ENCODE results near the gene NUP205.
A peak's percentile ranks its signal among the peaks of the same experiment; 100 is the strongest.
"Not testable (repeated sequence)": the region's sequence is repeated elsewhere in the genome, so short reads cannot be mapped to it uniquely, and the experiment has no call there.

NUP205 gene

DNA sequence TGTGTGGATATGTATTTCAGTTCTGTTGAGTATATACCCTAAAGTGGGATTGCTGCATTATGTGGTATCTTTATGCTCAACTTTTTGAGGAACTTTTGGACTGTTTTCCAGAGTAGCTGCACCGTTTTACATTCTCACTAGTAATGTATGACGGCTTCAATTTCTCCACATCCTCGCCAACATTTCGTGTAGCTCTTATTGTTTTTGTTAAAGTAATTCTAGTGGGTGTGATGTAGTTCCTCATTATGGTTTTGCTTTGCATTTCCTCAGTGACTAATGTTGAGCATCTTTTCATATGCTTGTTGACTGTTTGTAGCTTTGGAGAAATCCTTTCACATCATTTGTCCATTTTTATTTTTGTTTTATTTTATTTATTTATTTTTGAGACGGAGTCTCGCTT, 109.1 kb downstream of the NUP205 start:
- in situ Hi-C loops (cut with MboI; ENCODE audit: low sequenced_read_pairs, unreplicated experiment) = loop anchor here (25.0 kb wide), 1 partner anchor 380 kb away; no protein-coding TSS in a partner anchor
- TF ChIP-seq, protein P1, sequence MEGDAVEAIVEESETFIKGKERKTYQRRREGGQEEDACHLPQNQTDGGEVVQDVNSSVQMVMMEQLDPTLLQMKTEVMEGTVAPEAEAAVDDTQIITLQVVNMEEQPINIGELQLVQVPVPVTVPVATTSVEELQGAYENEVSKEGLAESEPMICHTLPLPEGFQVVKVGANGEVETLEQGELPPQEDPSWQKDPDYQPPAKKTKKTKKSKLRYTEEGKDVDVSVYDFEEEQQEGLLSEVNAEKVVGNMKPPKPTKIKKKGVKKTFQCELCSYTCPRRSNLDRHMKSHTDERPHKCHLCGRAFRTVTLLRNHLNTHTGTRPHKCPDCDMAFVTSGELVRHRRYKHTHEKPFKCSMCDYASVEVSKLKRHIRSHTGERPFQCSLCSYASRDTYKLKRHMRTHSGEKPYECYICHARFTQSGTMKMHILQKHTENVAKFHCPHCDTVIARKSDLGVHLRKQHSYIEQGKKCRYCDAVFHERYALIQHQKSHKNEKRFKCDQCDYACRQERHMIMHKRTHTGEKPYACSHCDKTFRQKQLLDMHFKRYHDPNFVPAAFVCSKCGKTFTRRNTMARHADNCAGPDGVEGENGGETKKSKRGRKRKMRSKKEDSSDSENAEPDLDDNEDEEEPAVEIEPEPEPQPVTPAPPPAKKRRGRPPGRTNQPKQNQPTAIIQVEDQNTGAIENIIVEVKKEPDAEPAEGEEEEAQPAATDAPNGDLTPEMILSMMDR (IDR thresholded peaks at IDR 0.05; ENCODE audit: borderline replicate concordance, control extremely low read depth, extremely low read depth, insufficient read depth, missing control alignments) = no peak
- no peak for DNase-seq (ENCODE audit: low spot score)

DNA sequence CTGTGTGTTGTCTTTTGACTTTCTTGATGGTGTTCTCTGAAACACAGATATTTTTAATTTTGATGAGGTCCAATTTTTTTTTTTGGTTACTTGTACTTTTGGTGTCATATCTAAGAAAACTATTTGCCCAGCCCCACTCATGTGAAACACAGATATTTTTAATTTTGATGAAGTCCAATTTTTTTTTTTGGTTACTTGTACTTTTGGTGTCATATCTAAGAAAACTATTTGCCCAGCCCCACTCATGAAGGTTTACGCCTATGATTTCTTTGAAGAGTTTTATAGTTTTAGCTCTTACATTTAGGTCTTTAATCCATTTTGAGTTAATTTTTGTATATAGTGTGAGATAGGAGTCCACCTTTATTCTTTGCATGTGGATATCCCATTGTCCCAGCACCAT, 109.9 kb downstream of the NUP205 start:
- in situ Hi-C loops (cut with MboI; ENCODE audit: low sequenced_read_pairs, unreplicated experiment) = loop anchor here (25.0 kb wide), 1 partner anchor 380 kb away; no protein-coding TSS in a partner anchor
- DNase-seq (ENCODE audit: low spot score) = not testable (repeated sequence)

DNA sequence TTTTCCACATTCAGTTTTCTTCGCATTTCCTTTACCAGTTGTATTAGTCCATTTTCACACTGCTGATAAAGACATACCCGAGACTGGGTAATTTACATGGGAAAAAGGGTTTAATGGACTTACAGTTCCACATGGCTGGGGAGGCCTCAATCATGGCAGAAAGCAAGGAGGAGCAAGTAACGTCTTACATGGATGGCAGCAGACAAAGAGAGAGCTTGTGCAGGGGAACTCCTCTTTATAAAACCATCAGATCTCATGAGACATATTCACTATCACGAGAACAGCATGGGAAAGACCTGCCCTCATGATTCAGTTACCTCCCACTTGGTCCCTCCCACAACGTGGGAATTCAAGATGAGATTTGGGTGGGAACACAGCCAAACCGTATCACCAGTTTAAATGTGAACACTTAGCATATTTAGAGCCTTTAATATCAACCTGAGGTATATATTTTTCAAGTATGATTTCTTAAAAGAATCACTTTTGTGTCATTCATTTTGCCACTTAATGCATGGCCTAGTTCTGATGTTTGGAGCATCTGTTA, 111.2 kb downstream of the NUP205 start:
- not testable (repeated sequence) for DNase-seq (ENCODE audit: low spot score)
- in situ Hi-C loops (cut with MboI; ENCODE audit: low sequenced_read_pairs, unreplicated experiment) = loop anchor here (25.0 kb wide), 1 partner anchor 382 kb away; no protein-coding TSS in a partner anchor

DNA sequence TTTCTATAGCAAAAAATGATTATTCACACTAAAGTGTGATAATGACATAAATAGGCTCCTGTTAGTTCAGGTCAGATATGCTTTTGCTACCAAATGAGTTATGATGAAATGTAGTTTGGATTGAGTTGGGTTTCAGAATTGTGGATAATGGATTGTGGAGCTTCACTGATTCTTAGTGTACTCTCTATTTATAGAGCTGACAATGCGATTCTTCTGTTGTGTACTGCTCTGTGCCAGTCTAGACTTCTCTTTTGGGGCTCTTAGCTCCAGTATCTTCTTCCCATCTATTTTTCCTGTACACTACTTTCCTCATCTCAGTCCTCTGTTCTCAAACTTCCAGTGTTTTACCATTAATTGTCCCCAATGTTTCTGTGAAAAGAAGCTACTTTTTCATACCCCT, 112.1 kb downstream of the NUP205 start:
- TF ChIP-seq, protein P1 (IDR thresholded peaks at IDR 0.05; ENCODE audit: borderline replicate concordance, control extremely low read depth, extremely low read depth, insufficient read depth, missing control alignments) = no peak
- in situ Hi-C loops (cut with MboI; ENCODE audit: low sequenced_read_pairs, unreplicated experiment) = loop anchor here (25.0 kb wide), 1 partner anchor 382 kb away; no protein-coding TSS in a partner anchor

DNA sequence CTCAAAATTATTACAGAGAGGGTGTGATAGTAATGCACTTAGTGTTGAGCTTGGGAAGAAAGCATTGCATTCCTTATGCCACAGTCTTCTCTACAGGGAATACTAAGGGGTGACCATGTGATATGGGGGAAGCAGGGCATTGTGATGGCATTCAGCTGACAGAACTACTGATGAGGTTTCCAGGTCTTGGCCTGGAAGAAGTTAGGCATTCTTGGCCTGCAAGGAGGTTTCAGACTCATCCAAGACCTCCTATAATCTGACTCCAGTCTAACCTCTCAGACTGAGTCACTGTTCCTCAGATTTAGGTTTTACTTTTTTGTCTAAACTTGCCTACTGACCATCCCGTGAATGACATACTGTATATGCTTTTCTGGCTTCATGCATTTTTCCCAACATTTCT, 112.5 kb downstream of the NUP205 start:
- in situ Hi-C loops (cut with MboI; ENCODE audit: low sequenced_read_pairs, unreplicated experiment) = loop anchor here (25.0 kb wide), 1 partner anchor 383 kb away; no protein-coding TSS in a partner anchor
- TF ChIP-seq, protein P1 (IDR thresholded peaks at IDR 0.05; ENCODE audit: borderline replicate concordance, control extremely low read depth, extremely low read depth, insufficient read depth, missing control alignments) = no peak
- DNase-seq (ENCODE audit: low spot score) = no peak

More for the DNA sequence above, 112.1 kb downstream of the NUP205 start:
- no peak for DNase-seq (ENCODE audit: low spot score)

DNA sequence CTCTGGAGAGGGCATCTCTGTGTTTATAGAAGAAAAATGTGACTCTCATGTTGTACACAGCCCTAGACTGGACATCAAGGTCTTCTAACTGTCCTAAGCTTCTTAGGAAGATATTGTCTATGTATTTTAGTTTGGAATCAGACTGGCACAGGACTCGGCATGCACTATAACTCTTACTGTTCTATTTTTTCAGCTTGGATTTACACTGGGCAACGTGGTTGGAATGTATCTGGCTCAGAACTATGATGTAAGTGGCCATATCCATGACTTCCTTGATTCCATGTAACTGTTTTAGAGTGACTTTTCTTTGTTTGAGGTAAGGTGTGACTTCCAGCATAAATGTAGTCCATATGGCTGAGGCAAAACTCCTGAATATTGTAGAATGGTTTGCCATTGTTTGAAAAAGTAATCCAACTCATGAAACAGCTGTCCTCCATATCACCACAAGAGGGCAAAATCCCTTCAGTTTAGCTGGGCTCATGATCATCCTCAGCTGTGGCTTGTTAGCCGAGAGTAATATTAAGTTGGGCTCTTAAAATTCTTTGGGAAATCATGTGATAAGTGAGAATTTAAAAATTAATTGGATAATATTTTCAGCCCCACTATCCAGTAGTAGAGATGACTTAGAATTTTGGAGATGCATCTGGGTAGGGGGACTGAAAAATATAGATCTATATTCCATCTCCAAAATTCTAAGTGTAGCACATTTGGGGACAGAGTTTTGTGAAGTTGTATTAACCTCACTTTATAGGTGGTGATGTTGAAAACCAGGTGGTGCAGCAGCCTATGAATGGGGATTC, 115.0 kb downstream of the NUP205 start:
- peak; percentile 54 for DNase-seq (ENCODE audit: low spot score)
- in situ Hi-C loops (cut with MboI; ENCODE audit: low sequenced_read_pairs, unreplicated experiment) = loop anchor here (25.0 kb wide), 1 partner anchor 385 kb away; no protein-coding TSS in a partner anchor
- TF ChIP-seq, protein P1 (IDR thresholded peaks at IDR 0.05; ENCODE audit: borderline replicate concordance, control extremely low read depth, extremely low read depth, insufficient read depth, missing control alignments) = peak; percentile 52

DNA sequence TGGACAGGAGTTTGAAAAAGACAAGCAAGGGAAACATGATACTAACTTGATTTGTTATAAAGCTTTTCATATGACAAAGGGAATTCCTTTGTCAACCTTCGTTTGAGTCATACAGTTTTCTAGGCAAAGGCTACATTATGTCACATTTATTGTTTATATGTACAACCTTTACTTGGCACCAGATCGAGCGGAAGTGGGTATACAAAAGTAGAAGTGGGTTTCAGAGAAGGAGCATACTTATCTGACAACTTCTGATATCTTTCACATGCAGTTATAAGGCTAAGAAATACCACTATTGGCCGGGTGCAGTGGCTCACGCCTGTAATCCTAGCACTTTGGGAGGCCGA, 115.6 kb downstream of the NUP205 start:
- in situ Hi-C loops (cut with MboI; ENCODE audit: low sequenced_read_pairs, unreplicated experiment) = loop anchor here (25.0 kb wide), 1 partner anchor 386 kb away; no protein-coding TSS in a partner anchor
- DNase-seq (ENCODE audit: low spot score) = no peak
- TF ChIP-seq, protein P1 (IDR thresholded peaks at IDR 0.05; ENCODE audit: borderline replicate concordance, control extremely low read depth, extremely low read depth, insufficient read depth, missing control alignments) = no peak
